ENCODE results near the gene TBCD.

- TF ChIP-seq CTCF (conservative IDR thresholded peaks at IDR 0.05; ENCODE audit: low read length) (no peak), EZH2phosphoT487 (IDR thresholded peaks at IDR 0.05; ENCODE audit: borderline replicate concordance, low read depth, low read length) (no peak)
Observed at GRCh38 chr17:82799591-82799990, 47.7 kb downstream of the TBCD start.

Data from OCI-LY7 (cell line).